CD8-positive, alpha-beta memory T cell (primary cell): ENCODE results near the gene ATP11A. TPM values are rescaled to one million over a fixed set of nuclear protein-coding genes. Genes with fewer than 3 reads are reported as not detected.

Experiments used
- CTCF ChIA-PET: fragments of 350-600 bp; sonication (Branson Sonifier 250); formaldehyde crosslinking; loops from one replicate; lab custom pipeline; 2021; ENCODE audit warnings: antibody characterized with exemption; lab: Charles Lee
- POLR2A ChIA-PET: fragments of 350-600 bp; sonication (Branson Sonifier 250); formaldehyde crosslinking; loops from one replicate; lab custom pipeline; 2021; ENCODE audit warnings: antibody characterized with exemption; lab: Charles Lee
- DNase-seq, 5 donors: peaks; one replicate each; pipeline versions ENCODE4 v3.0.0 to v3.0.0-alpha.2; 2020 to 2022; ENCODE audit warnings: mixed read lengths in 1 of 5
- H3K27ac ChIP-seq: one replicate; pipeline ENCODE4 v1.7.0; 2013; ENCODE audit warnings: low read depth, mild to moderate bottlenecking, low read length, moderate library complexity
- H3K27me3 ChIP-seq: 2 replicates; pipeline ENCODE4 v1.7.0; 2013; ENCODE audit warnings: low read length, mild to moderate bottlenecking; ENCODE audit not compliant: insufficient read depth, poor library complexity, severe bottlenecking
- H3K36me3 ChIP-seq: 2 replicates; pipeline ENCODE4 v1.7.0; 2013; ENCODE audit warnings: mild to moderate bottlenecking, low read length, moderate library complexity; ENCODE audit not compliant: insufficient read depth
- H3K4me1 ChIP-seq: 2 replicates; pipeline ENCODE4 v1.7.0; 2013; ENCODE audit warnings: mild to moderate bottlenecking, low read length, moderate library complexity; ENCODE audit not compliant: insufficient read depth
- H3K4me3 ChIP-seq: 2 replicates; pipeline ENCODE4 v1.7.0; 2013; ENCODE audit warnings: mild to moderate bottlenecking, low read length
- H3K9me3 ChIP-seq: 2 replicates; pipeline ENCODE4 v1.7.0; 2013; ENCODE audit warnings: mild to moderate bottlenecking, low read length
- H3K27ac Mint-ChIP-seq, 8 donors: one replicate each; pipeline ENCODE4 v1.8.0; 2020 to 2021; ENCODE audit warnings: mixed read lengths in 8 of 8, mild to moderate bottlenecking in 6 of 8, inconsistent platforms in 3 of 8, moderate library complexity in 3 of 8
- H3K27me3 Mint-ChIP-seq, 2 donors: one replicate each; pipeline ENCODE4 v1.8.0; 2020 to 2021; ENCODE audit warnings: mixed read lengths in 2 of 2, mild to moderate bottlenecking in 1 of 2, moderate library complexity in 1 of 2
- H3K36me3 Mint-ChIP-seq, 3 donors: one replicate each; pipeline ENCODE4 v1.8.0; 2020 to 2021; ENCODE audit warnings: mixed read lengths in 3 of 3, inconsistent platforms in 1 of 3, mild to moderate bottlenecking in 1 of 3
- H3K4me1 Mint-ChIP-seq, 3 donors: one replicate each; pipeline ENCODE4 v1.8.0; 2020 to 2021; ENCODE audit warnings: mixed read lengths in 3 of 3, inconsistent platforms in 1 of 3, mild to moderate bottlenecking in 1 of 3
- H3K4me3 Mint-ChIP-seq, 7 donors: one replicate each; pipeline ENCODE4 v1.8.0; 2020 to 2021; ENCODE audit warnings: mixed read lengths in 7 of 7, mild to moderate bottlenecking in 6 of 7, moderate library complexity in 4 of 7, inconsistent platforms in 2 of 7
- H3K9me3 Mint-ChIP-seq, 5 donors: one replicate each; pipeline ENCODE4 v1.8.0; 2020 to 2022; ENCODE audit warnings: mixed read lengths in 5 of 5, mild to moderate bottlenecking in 3 of 5, moderate library complexity in 2 of 5, inconsistent platforms in 1 of 5
- polyA plus RNA-seq: library from polyadenylated mRNA; unstranded; fragments of 300-500 nt; fragmentation: Illumina TruSeq; gene quantifications from one replicate; pipeline ENCODE4 v1.2.3, GENCODE V29; 2021
- total RNA-seq, 2 experiments: library from RNA; stranded (reverse); gene quantifications; one replicate each; pipeline ENCODE4 v1.2.3, GENCODE V29; 2021

Gene ATP11A
- total and polyA plus RNA-seq, 3 experiments from 2014 or later = 4.5 to 34.6 (median 34.0) TPM

- H3K27ac Mint-ChIP-seq = no peak overlapping the region
- peaks cover 23 to 62% (median 30%) of the 10 kb centered on the region in 3 donors for H3K36me3 Mint-ChIP-seq
These were observed 119.8 kb downstream of the ATP11A start for GRCh38 chr13:112809332-112810315.

GRCh38 chr13:112810608-112811007 is 120.8 kb downstream of the ATP11A start:
- ChIA-PET CTCF (no interaction called here), POLR2A (no interaction called here)
- no peak for DNase-seq
- no peak overlapping the region for H3K27ac ChIP-seq
- H3K9me3 Mint-ChIP-seq = peaks cover 0 to 1% (median 0%) of the 10 kb centered on the region in 5 donors
- H3K4me3 Mint-ChIP-seq = no peak overlapping the region
- peaks cover under 1% of the 10 kb centered on the region for H3K36me3 ChIP-seq
- H3K27me3 Mint-ChIP-seq = no peaks in the 10 kb centered on the region
- H3K27me3 ChIP-seq = no peaks in the 10 kb centered on the region
- H3K9me3 ChIP-seq = no peaks in the 10 kb centered on the region
- no peaks in the 10 kb centered on the region for H3K4me1 Mint-ChIP-seq
- H3K4me1 ChIP-seq = no peaks in the 10 kb centered on the region
- H3K27ac Mint-ChIP-seq = no peak overlapping the region
- H3K36me3 Mint-ChIP-seq = peaks cover 30 to 65% (median 30%) of the 10 kb centered on the region in 3 donors
- H3K4me3 ChIP-seq = no peak overlapping the region

More at GRCh38 chr13:112809332-112810315, 119.8 kb downstream of the ATP11A start:
- CTCF ChIA-PET = no interaction called here
- H3K4me1 Mint-ChIP-seq = peaks cover 0 to under 1% (median 0%) of the 10 kb centered on the region in 3 donors
- H3K27me3 Mint-ChIP-seq = no peaks in the 10 kb centered on the region
- Histone ChIP-seq H3K36me3 (no peaks in the 10 kb centered on the region), H3K4me3 (no peak overlapping the region), H3K27ac (no peak overlapping the region), H3K27me3 (no peaks in the 10 kb centered on the region), H3K4me1 (no peaks in the 10 kb centered on the region), H3K9me3 (no peaks in the 10 kb centered on the region)
- H3K9me3 Mint-ChIP-seq = no peaks in the 10 kb centered on the region
- no peak overlapping the region for H3K4me3 Mint-ChIP-seq
- POLR2A ChIA-PET = no interaction called here
- no peak for DNase-seq

GRCh38 chr13:112812306-112813055 is 122.6 kb downstream of the ATP11A start:
- H3K4me3 ChIP-seq = no peak overlapping the region
- ChIA-PET POLR2A (no interaction called here), CTCF (no interaction called here)
- Mint-ChIP-seq H3K9me3 (peaks cover 0 to 1% (median 0%) of the 10 kb centered on the region in 5 donors), H3K36me3 (peaks cover 33 to 62% (median 36%) of the 10 kb centered on the region in 3 donors), H3K27me3 (no peaks in the 10 kb centered on the region), H3K4me3 (no peak overlapping the region), H3K4me1 (no peaks in the 10 kb centered on the region), H3K27ac (no peak overlapping the region)
- H3K36me3 ChIP-seq = peaks cover 8% of the 10 kb centered on the region
- no peak for DNase-seq
- no peaks in the 10 kb centered on the region for H3K9me3 ChIP-seq
- no peaks in the 10 kb centered on the region for H3K4me1 ChIP-seq
- H3K27ac ChIP-seq = no peak overlapping the region
- no peaks in the 10 kb centered on the region for H3K27me3 ChIP-seq

- Histone ChIP-seq H3K4me1 (no peaks in the 10 kb centered on the region), H3K4me3 (no peak overlapping the region), H3K9me3 (no peaks in the 10 kb centered on the region), H3K27ac (no peak overlapping the region), H3K36me3 (peaks cover 11% of the 10 kb centered on the region), H3K27me3 (no peaks in the 10 kb centered on the region)
- no peak overlapping the region for H3K27ac Mint-ChIP-seq
- no peak for DNase-seq
- ChIA-PET CTCF (no interaction called here), POLR2A (no interaction called here)
- H3K27me3 Mint-ChIP-seq = no peaks in the 10 kb centered on the region
- no peak overlapping the region for H3K4me3 Mint-ChIP-seq
- peaks cover 41 to 67% (median 46%) of the 10 kb centered on the region in 3 donors for H3K36me3 Mint-ChIP-seq
- H3K9me3 Mint-ChIP-seq = peaks cover 0 to 1% (median 0%) of the 10 kb centered on the region in 5 donors
- H3K4me1 Mint-ChIP-seq = no peaks in the 10 kb centered on the region
These were observed 123.7 kb downstream of the ATP11A start for GRCh38 chr13:112813552-112813951.

GRCh38 chr13:112814905-112815585 is 125.2 kb downstream of the ATP11A start:
- H3K27me3 Mint-ChIP-seq = no peaks in the 10 kb centered on the region
- H3K4me3 ChIP-seq = no peak overlapping the region
- H3K4me1 ChIP-seq = no peaks in the 10 kb centered on the region
- POLR2A ChIA-PET = no interaction called here
- H3K27ac ChIP-seq = no peak overlapping the region
- no peaks in the 10 kb centered on the region for H3K27me3 ChIP-seq
- H3K9me3 ChIP-seq = no peaks in the 10 kb centered on the region
- DNase-seq = no peak
- no peaks in the 10 kb centered on the region for H3K4me1 Mint-ChIP-seq
- peaks cover 0 to 1% (median 0%) of the 10 kb centered on the region in 5 donors for H3K9me3 Mint-ChIP-seq
- peaks cover 43 to 72% (median 52%) of the 10 kb centered on the region in 3 donors for H3K36me3 Mint-ChIP-seq
- H3K36me3 ChIP-seq = peaks cover 17% of the 10 kb centered on the region
- peak overlapping the region in 1 of 8 donors; percentile 29 for H3K27ac Mint-ChIP-seq
- H3K4me3 Mint-ChIP-seq = no peak overlapping the region
- CTCF ChIA-PET = no interaction called here

GRCh38 chr13:112815871-112816270 is 126.0 kb downstream of the ATP11A start:
- Histone ChIP-seq H3K27me3 (no peaks in the 10 kb centered on the region), H3K9me3 (no peaks in the 10 kb centered on the region), H3K27ac (no peak overlapping the region), H3K4me3 (no peak overlapping the region), H3K4me1 (no peaks in the 10 kb centered on the region), H3K36me3 (peaks cover 17% of the 10 kb centered on the region)
- H3K4me3 Mint-ChIP-seq = no peak overlapping the region
- H3K36me3 Mint-ChIP-seq = peaks cover 43 to 75% (median 48%) of the 10 kb centered on the region in 3 donors
- DNase-seq = no peak
- CTCF ChIA-PET = no interaction called here
- peaks cover 0 to 1% (median 0%) of the 10 kb centered on the region in 5 donors for H3K9me3 Mint-ChIP-seq
- POLR2A ChIA-PET = no interaction called here
- no peaks in the 10 kb centered on the region for H3K4me1 Mint-ChIP-seq
- peak overlapping the region in 1 of 8 donors; percentile 57 for H3K27ac Mint-ChIP-seq
- no peaks in the 10 kb centered on the region for H3K27me3 Mint-ChIP-seq

- no peaks in the 10 kb centered on the region for H3K27me3 ChIP-seq
- Mint-ChIP-seq H3K36me3 (peaks cover 37 to 79% (median 43%) of the 10 kb centered on the region in 3 donors), H3K9me3 (peaks cover 0 to 1% (median 0%) of the 10 kb centered on the region in 5 donors), H3K27me3 (no peaks in the 10 kb centered on the region), H3K27ac (no peak overlapping the region), H3K4me1 (no peaks in the 10 kb centered on the region), H3K4me3 (no peak overlapping the region)
- CTCF ChIA-PET = no interaction called here
- POLR2A ChIA-PET = no interaction called here
- no peak overlapping the region for H3K27ac ChIP-seq
- no peak overlapping the region for H3K4me3 ChIP-seq
- H3K36me3 ChIP-seq = peaks cover 20% of the 10 kb centered on the region
- no peaks in the 10 kb centered on the region for H3K4me1 ChIP-seq
- no peaks in the 10 kb centered on the region for H3K9me3 ChIP-seq
- no peak for DNase-seq
These were observed 128.3 kb downstream of the ATP11A start for GRCh38 chr13:112818040-112818697.
